ENCODE results near the gene ANGPTL2.
"Not testable (repeated sequence)": the region's sequence is repeated elsewhere in the genome, so short reads cannot be mapped to it uniquely, and the experiment has no call there.

DNA sequence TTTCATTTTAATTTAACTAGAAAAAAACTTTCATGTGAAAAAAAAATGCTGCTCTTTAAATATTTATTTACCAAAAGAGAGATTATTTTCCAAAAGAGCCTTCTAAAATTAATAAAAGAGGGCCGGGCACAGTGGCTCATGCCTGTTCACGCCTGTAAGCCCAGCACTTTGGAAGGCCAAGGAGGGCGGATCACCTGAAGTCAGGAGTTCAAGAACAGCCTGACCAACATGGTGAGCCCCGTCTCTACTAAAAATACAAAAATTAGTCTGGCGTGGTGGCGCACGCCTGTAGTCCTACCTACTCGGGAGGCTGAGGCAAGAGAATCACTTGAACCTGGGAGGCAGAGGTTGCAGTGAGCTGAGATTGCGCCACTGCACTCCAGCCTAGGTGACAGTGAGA is 48.9 kb upstream of the ANGPTL2 start:
- TF ChIP-seq, protein P1, sequence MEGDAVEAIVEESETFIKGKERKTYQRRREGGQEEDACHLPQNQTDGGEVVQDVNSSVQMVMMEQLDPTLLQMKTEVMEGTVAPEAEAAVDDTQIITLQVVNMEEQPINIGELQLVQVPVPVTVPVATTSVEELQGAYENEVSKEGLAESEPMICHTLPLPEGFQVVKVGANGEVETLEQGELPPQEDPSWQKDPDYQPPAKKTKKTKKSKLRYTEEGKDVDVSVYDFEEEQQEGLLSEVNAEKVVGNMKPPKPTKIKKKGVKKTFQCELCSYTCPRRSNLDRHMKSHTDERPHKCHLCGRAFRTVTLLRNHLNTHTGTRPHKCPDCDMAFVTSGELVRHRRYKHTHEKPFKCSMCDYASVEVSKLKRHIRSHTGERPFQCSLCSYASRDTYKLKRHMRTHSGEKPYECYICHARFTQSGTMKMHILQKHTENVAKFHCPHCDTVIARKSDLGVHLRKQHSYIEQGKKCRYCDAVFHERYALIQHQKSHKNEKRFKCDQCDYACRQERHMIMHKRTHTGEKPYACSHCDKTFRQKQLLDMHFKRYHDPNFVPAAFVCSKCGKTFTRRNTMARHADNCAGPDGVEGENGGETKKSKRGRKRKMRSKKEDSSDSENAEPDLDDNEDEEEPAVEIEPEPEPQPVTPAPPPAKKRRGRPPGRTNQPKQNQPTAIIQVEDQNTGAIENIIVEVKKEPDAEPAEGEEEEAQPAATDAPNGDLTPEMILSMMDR (IDR thresholded peaks at IDR 0.05 in 2 of 3, conservative IDR thresholded peaks at IDR 0.05 in 1 of 3; ENCODE audit: borderline replicate concordance in 1 of 3, insufficient read depth in 1 of 3, low read depth in 2 of 3, low read length in 2 of 3) = not testable (repeated sequence)
- TF ChIP-seq, protein P2, sequence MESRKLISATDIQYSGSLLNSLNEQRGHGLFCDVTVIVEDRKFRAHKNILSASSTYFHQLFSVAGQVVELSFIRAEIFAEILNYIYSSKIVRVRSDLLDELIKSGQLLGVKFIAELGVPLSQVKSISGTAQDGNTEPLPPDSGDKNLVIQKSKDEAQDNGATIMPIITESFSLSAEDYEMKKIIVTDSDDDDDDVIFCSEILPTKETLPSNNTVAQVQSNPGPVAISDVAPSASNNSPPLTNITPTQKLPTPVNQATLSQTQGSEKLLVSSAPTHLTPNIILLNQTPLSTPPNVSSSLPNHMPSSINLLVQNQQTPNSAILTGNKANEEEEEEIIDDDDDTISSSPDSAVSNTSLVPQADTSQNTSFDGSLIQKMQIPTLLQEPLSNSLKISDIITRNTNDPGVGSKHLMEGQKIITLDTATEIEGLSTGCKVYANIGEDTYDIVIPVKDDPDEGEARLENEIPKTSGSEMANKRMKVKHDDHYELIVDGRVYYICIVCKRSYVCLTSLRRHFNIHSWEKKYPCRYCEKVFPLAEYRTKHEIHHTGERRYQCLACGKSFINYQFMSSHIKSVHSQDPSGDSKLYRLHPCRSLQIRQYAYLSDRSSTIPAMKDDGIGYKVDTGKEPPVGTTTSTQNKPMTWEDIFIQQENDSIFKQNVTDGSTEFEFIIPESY (IDR thresholded peaks at IDR 0.05; ENCODE audit: extremely low read depth, insufficient replicate concordance, low read length) = not testable (repeated sequence)
- TF ChIP-seq RAD21 (IDR thresholded peaks at IDR 0.05; ENCODE audit: low read depth); POLR2A (IDR thresholded peaks at IDR 0.05; ENCODE audit: borderline replicate concordance, extremely low read depth, insufficient read depth, insufficient read length); EZH2phosphoT487 (IDR thresholded peaks at IDR 0.05; ENCODE audit: borderline replicate concordance); MAX (IDR thresholded peaks at IDR 0.05); SIN3A (IDR thresholded peaks at IDR 0.05; ENCODE audit: low read depth); EZH2 (IDR thresholded peaks at IDR 0.05); POLR2AphosphoS5 (IDR thresholded peaks at IDR 0.05; ENCODE audit: low read depth, low read length); EGR1 (IDR thresholded peaks at IDR 0.05; ENCODE audit: low read depth); SP1 (IDR thresholded peaks at IDR 0.05; ENCODE audit: low read depth); YY1 (IDR thresholded peaks at IDR 0.05; ENCODE audit: extremely low read depth, insufficient replicate concordance, low read depth, low read length): not testable (repeated sequence)

Data from HCT116 (cell line).